OCI-LY7 (cell line): ENCODE measurements around the gene HLA-DPB1. TPM values are rescaled to one million over a fixed set of nuclear protein-coding genes. Genes with fewer than 3 reads are reported as not detected.

Experiments used
- BruUV-seq: library from RNA; stranded (reverse); fragments of 400-500 nt; replicated peaks from 2 replicates; lab custom pipeline; 2021; lab: Mats Ljungman, UMichigan
- CTCF ChIA-PET: fragments of 300-600 bp; sonication (Branson Sonifier 250); formaldehyde crosslinking; loops from one replicate; lab custom pipeline; 2022; ENCODE audit warnings: antibody characterized with exemption; ENCODE audit not compliant: unreplicated experiment; lab: Charles Lee
- POLR2A ChIA-PET: fragments of 300-600 bp; sonication (Branson Sonifier 250); formaldehyde crosslinking; loops from one replicate; lab custom pipeline; 2022; ENCODE audit warnings: antibody characterized with exemption; lab: Charles Lee
- DNase-seq: peaks from one replicate; pipeline ENCODE4 v3.0.0-alpha.2; 2015; ENCODE audit warnings: low spot score
- H2AFZ ChIP-seq: fragments of 200-600 bp; sonication (generic), shearing (Covaris generic); 2 replicates; pipeline ENCODE4 v1.6.1; 2014; ENCODE audit warnings: mild to moderate bottlenecking, antibody characterized with exemption, low read length, moderate library complexity
- H3K27ac ChIP-seq: fragments of 200-600 bp; sonication (generic); 2 replicates; pipeline ENCODE4 v1.5.1; 2014; ENCODE audit warnings: mixed run types, low read depth, mild to moderate bottlenecking, moderate library complexity, low read length, inconsistent platforms; ENCODE audit not compliant: poor library complexity, severe bottlenecking
- H3K36me3 ChIP-seq: fragments of 200-600 bp; sonication (generic); 2 replicates; pipeline ENCODE4 v1.6.1; 2014; ENCODE audit warnings: mild to moderate bottlenecking, antibody characterized with exemption, low read length, moderate library complexity, mixed read lengths; ENCODE audit not compliant: insufficient read depth
- H3K4me1 ChIP-seq: fragments of 200-600 bp; sonication (generic); 2 replicates; pipeline ENCODE4 v1.5.1; 2014; ENCODE audit warnings: mild to moderate bottlenecking, low read length; ENCODE audit not compliant: insufficient read depth, poor library complexity, severe bottlenecking
- H3K4me2 ChIP-seq: fragments of 200-600 bp; sonication (generic); 2 replicates; pipeline ENCODE4 v1.6.1; 2014; ENCODE audit warnings: mild to moderate bottlenecking, low read length
- H3K4me3 ChIP-seq: fragments of 200-600 bp; sonication (generic); 2 replicates; pipeline ENCODE4 v1.5.1; 2014; ENCODE audit warnings: mild to moderate bottlenecking, low read depth, low read length; ENCODE audit not compliant: poor library complexity, severe bottlenecking
- H3K79me2 ChIP-seq: fragments of 200-600 bp; sonication (generic); 2 replicates; pipeline ENCODE4 v1.6.1; 2016; ENCODE audit warnings: low read depth, mild to moderate bottlenecking, low read length, moderate library complexity, mixed read lengths; ENCODE audit not compliant: insufficient read depth
- H3K9me2 ChIP-seq: fragments of 200-600 bp; sonication (generic); 2 replicates; pipeline ENCODE4 v1.6.1; 2016; ENCODE audit warnings: mild to moderate bottlenecking, low read length, mixed read lengths; ENCODE audit not compliant: insufficient read depth
- H3K9me3 ChIP-seq: fragments of 200-600 bp; sonication (generic); 2 replicates; pipeline ENCODE4 v1.6.1; 2014; ENCODE audit warnings: mild to moderate bottlenecking, mixed run types, low read length, mixed read lengths
- H4K20me1 ChIP-seq: fragments of 200-600 bp; sonication (generic); 2 replicates; pipeline ENCODE4 v1.6.1; 2014; ENCODE audit warnings: mild to moderate bottlenecking, antibody characterized with exemption, low read length, moderate library complexity, mixed read lengths; ENCODE audit not compliant: insufficient read depth
- EZH2phosphoT487 ChIP-seq: fragments of 200-600 bp; sonication (generic); IDR thresholded peaks from 2 replicates; pipeline ENCODE4 v1.6.1; 2018; ENCODE audit warnings: low read depth, borderline replicate concordance, mild to moderate bottlenecking, mixed run types, antibody characterized with exemption, low read length, moderate library complexity, mixed read lengths
- intact Hi-C: fragments of 100-400 bp; cut with micrococcal nuclease; formaldehyde crosslinking; loops from one replicate; pipeline ENCODE4 v1.10.0; 2022; ENCODE audit not compliant: unreplicated experiment
- total RNA-seq, 2 experiments: library from RNA; depleted of rRNA in 1 of 2; stranded (reverse); fragments of >200 nt in 1 of 2; shearing (Covaris generic) in 1 of 2; gene quantifications; 2 replicates each; pipeline ENCODE4 v1.2.3, GENCODE V29; 2014 to 2022
- TF ChIP-seq, protein P1 (sequence below): fragments of 200-600 bp; sonication (generic); conservative IDR thresholded peaks from 2 replicates; pipeline ENCODE4 v1.5.1; 2014; ENCODE audit warnings: mild to moderate bottlenecking, antibody characterized with exemption, low read length, moderate library complexity, mixed read lengths

The HLA-DPB1 gene
- total RNA-seq, 2 experiments from 2014 or later, result 74.5 to 117 TPM

DNA sequence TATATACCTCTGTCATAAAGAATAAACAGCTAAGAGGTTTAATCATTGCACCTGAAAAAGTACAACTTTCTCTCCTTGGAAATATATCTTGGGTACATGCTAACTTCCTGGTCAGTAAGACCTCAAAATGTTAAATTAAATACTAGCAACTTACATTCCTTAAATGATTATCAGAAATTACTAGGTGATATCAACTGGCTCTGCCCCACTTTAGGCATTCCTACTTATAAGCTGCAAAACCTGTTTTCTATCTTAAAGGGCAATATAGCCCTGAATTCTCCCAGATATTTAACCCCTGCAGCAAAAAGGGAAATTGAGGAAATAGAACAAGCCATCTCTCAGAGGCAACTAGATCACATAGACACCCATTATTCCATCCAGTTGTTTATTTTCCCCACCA is 23.2 kb upstream of the HLA-DPB1 start:
- TF ChIP-seq EZH2phosphoT487, result no peak
- TF ChIP-seq, protein P1, sequence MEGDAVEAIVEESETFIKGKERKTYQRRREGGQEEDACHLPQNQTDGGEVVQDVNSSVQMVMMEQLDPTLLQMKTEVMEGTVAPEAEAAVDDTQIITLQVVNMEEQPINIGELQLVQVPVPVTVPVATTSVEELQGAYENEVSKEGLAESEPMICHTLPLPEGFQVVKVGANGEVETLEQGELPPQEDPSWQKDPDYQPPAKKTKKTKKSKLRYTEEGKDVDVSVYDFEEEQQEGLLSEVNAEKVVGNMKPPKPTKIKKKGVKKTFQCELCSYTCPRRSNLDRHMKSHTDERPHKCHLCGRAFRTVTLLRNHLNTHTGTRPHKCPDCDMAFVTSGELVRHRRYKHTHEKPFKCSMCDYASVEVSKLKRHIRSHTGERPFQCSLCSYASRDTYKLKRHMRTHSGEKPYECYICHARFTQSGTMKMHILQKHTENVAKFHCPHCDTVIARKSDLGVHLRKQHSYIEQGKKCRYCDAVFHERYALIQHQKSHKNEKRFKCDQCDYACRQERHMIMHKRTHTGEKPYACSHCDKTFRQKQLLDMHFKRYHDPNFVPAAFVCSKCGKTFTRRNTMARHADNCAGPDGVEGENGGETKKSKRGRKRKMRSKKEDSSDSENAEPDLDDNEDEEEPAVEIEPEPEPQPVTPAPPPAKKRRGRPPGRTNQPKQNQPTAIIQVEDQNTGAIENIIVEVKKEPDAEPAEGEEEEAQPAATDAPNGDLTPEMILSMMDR, result no peak
- DNase-seq, result no peak
- Histone ChIP-seq H3K9me3 (peaks cover 17% of the 10 kb centered on the region; the same call in 1 of the 2 replicates), H3K27ac (no peak overlapping the region), H3K4me1 (peaks cover 7% of the 10 kb centered on the region), H3K4me2 (no peak overlapping the region), H3K4me3 (no peak overlapping the region), H3K79me2 (no peaks in the 10 kb centered on the region), H3K9me2 (no peaks in the 10 kb centered on the region), H3K36me3 (no peaks in the 10 kb centered on the region), H2AFZ (no peak overlapping the region), H4K20me1 (no peaks in the 10 kb centered on the region)
- ChIA-PET CTCF (no interaction called here), POLR2A (interaction anchor here (0.9 to 1.7 kb wide), 2 partner anchors 21 to 23 kb away, joined by 3 to 6 read pairs; partner anchors contain the start of genes HLA-DPA1 and HLA-DPB1)
- intact Hi-C loops, result no loop called here
- BruUV-seq, result no TSS peak

DNA sequence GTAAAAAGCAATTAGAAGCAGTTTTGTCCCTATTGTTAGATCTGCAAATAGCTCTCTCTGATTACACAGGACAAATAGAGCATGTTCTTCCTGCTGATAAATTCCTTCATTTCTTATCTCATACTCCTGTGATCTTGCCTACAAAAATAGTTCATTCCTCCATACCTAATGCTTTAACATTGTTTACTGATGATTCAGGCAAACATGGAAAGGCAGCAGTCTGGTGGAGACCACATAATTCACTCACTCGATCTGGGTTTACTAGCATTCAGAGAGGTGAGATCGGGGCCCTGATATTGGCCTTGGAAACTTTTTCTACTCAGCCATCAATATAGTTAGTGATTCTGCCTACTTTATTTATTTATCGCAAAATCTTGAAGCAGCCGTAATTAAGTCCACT is 22.6 kb upstream of the HLA-DPB1 start:
- Histone ChIP-seq H4K20me1 (no peaks in the 10 kb centered on the region), H3K9me3 (peaks cover 17% of the 10 kb centered on the region; the same call in 1 of the 2 replicates), H3K4me2 (no peak overlapping the region), H2AFZ (no peak overlapping the region), H3K4me3 (no peak overlapping the region), H3K9me2 (no peaks in the 10 kb centered on the region), H3K4me1 (peaks cover 13% of the 10 kb centered on the region), H3K27ac (no peak overlapping the region), H3K79me2 (no peaks in the 10 kb centered on the region), H3K36me3 (no peaks in the 10 kb centered on the region)
- ChIA-PET POLR2A (interaction anchor here (0.9 to 1.3 kb wide), 2 partner anchors 9 to 22 kb away, joined by 3 read pairs; partner anchors contain the start of gene HLA-DPB1), CTCF (no interaction called here)
- DNase-seq, result no peak
- BruUV-seq, result no TSS peak
- intact Hi-C loops, result no loop called here
- TF ChIP-seq, protein P1, result no peak
- no peak for TF ChIP-seq EZH2phosphoT487
